GM21423 (cell line): Measurements from ENCODE around the gene KREMEN1.

ENCODE experiments used
- ATAC-seq: cut with Tn5 transposase; IDR thresholded peaks from one replicate; pipeline ENCODE4 v1.9.1; 2021; ENCODE audit warnings: mild to moderate bottlenecking, moderate library complexity; ENCODE audit not compliant: unreplicated experiment

The KREMEN1 gene

DNA sequence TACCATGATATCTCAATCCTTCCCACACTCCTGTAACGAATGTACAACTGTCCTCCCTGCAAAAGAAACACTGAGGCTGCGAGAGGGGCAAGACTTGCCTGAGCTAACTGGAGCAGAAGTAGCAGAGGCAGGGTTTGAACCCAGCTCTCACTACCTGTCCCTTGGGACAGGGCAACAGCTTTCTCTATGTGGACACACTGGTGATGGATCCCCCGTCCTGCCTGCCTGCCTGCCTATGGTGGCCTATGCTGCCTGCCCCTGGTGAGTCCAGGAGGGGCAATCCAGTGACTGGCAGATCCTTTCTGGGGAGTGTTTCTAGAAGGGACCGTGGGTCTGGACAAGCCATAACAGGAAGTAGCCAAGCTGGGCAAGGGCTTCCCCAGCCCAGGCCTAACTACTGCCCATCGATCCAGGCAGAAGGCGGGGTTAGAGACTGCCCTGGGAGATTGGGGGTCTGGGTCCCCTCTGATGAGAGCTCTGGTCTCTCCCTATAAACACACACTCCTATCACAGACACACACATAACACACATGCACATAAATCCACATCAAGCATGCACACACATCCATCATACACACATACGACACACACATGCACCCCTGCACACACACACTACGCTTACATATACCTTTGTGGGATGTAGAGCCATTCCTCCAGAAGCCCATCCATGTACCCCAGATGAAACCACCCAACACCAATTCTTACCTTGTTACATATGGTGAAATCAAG lies 131.8 kb downstream of the KREMEN1 start:
- ATAC-seq, result no peak

DNA sequence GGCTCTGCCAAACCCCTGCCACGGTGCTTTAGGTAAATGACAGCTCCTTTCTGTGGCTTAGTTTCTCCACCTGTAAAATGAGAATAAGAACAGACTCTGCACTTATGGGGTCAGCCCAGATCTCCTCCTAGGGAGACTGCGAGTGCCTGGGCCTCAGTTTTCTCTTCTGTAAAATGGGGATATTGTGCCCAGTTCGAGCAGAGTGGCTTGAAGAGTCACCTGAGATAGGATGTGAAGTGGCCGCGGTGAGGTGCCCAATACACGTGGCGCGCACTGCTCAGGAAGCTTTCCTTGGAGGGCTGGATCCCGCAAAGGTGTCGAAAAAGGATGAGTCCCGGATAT lies 132.4 kb downstream of the KREMEN1 start:
- ATAC-seq, result no peak

DNA sequence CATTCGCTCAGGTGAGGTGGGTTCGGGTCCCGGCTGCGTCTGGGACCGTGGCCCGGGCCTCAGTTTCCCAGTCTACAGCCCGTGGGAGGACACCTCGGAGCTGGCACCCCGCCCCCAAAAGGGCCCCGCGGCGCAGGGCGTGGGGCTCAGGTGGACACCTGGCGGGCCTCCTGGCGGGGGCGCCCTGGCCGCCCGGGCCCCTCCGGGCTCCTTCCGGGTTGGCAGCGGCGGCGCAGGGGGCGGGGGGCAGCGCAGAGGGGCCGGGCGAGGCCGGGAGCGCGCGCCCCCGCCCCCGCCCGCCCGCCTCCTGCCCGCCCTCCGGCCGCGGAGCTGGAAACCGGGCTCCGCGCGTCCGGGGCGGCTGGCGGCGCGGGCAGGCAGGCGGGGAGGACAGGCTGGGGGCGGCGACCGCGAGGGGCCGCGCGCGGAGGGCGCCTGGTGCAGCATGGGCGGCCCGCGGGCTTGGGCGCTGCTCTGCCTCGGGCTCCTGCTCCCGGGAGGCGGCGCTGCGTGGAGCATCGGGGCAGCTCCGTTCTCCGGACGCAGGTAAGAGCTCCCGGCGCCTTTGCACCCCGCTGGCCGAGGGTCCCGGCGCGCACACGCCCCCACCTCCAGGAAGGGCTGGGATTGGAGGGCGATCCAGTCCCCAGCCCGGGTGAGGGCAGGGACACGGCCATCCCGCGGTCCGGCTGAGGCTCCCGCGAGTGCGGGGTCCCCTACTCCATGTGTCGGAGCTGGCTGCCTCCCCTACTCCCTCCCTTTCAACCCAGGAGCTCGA lies 132.9 kb downstream of the KREMEN1 start, which contains the start of gene EMID1:
Gene EMID1, plus strand, starts transcription at position 303 of the 778 bp plus-strand sequence. Its CDS starts 143 bp downstream, at position 446.
- ATAC-seq, result no peak

GRCh38 chr22:29206372-29207242 lies 133.8 kb downstream of the KREMEN1 start:
- ATAC-seq, result no peak

DNA sequence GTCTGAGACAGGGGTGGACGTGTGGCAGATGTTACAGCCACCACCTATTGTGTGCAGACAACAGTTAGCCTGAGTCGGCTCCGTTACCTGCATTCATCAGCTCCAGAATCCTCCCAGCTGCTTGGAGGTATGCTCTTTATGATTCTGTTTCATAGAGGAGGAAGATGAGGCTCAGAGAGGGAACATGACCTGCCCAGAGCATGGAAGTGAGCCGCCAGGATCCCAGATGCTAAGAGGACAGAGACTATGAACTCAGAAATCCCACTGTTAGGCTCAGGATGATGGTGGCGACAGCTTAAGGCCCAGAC lies 134.4 kb downstream of the KREMEN1 start:
- ATAC-seq, result no peak

- no peak for ATAC-seq
Measured at GRCh38 chr22:29207562-29208501, 135.0 kb downstream of the KREMEN1 start.

GRCh38 chr22:29208502-29208862 lies 135.6 kb downstream of the KREMEN1 start:
- no peak for ATAC-seq

DNA sequence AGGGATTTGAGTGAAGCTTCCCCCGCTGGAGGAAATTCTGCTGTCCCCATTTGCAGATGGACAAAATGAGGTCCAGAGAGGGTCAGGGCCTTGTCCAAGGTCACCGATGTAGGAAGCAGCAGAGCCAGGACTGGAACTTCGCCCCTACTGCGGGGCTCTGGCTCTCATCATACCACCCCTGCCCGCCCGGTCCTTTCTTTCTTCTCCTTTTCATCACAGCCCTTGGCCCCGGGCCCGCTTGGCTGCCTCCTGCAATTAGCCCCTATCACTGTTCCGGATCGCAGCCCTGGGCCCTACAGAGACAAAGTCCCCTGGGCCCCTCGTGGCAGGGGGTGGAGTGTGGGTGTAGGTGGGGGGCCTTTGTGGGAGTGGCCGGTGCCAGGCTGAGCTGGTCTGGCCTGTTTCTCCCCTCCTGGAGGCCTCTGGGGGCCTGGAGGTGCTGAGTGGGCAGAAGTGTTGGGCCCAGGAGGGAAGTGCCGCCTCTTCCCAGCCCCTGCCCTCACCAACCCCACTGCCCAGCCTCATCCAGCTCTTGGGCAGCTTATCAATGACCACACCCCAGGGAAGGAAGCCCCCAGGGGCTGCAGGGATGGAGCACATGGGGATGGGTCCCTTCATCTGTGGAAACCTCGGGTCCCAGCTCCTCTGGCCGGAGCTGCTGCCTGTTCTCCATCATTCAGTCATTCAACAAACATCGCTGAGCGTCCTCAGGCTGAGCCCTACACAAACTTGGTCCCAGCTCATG lies 136.2 kb downstream of the KREMEN1 start:
- peak; percentile 33 for ATAC-seq

- ATAC-seq, result no peak
Measured at GRCh38 chr22:29209624-29209929, 136.7 kb downstream of the KREMEN1 start.

DNA sequence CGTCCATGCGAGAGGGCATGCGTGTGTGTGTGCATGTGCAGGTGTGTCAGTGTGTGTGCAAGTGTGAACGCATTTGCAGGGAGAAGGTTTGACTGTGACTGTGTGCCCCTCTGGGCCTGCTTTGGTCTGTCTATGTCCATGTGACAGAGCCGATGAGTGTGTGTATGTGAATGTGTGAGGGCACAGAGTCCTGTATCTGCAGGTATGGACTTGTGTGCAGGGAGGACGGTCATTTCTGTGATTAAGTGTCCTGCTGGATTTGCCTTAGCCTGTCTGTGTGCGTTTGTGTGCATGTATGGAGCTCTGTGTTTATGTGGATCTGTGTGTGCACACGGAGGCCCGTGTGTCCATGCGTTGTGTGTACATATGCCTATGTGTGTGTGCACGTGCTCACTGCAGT lies 138.2 kb downstream of the KREMEN1 start:
- ATAC-seq, result no peak

- no peak for ATAC-seq
Measured at GRCh38 chr22:29211466-29211865, 138.6 kb downstream of the KREMEN1 start.

GRCh38 chr22:29212743-29213142 lies 139.9 kb downstream of the KREMEN1 start:
- no peak for ATAC-seq

GRCh38 chr22:29213493-29213892 lies 140.7 kb downstream of the KREMEN1 start:
- ATAC-seq, result no peak

DNA sequence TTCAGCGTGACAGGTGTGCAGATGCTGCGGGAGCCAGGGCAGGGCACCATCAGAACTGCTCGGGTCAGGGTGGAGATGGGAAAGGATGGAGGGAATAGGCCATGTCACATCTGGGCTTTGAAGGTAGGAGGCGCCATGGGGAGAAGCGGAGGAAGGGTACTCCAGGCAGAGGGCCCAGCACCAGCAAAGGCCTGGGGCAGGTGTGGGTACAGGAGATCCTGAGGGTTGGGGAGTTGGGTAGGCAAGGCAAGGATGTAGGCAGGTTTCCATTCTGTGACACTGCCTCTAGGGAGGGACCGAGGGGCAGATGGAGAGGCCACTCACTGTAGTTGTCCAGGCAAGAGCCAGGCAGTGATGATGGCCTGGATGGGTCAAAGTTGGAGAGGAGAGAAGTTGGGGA lies 141.4 kb downstream of the KREMEN1 start:
- ATAC-seq, result no peak

DNA sequence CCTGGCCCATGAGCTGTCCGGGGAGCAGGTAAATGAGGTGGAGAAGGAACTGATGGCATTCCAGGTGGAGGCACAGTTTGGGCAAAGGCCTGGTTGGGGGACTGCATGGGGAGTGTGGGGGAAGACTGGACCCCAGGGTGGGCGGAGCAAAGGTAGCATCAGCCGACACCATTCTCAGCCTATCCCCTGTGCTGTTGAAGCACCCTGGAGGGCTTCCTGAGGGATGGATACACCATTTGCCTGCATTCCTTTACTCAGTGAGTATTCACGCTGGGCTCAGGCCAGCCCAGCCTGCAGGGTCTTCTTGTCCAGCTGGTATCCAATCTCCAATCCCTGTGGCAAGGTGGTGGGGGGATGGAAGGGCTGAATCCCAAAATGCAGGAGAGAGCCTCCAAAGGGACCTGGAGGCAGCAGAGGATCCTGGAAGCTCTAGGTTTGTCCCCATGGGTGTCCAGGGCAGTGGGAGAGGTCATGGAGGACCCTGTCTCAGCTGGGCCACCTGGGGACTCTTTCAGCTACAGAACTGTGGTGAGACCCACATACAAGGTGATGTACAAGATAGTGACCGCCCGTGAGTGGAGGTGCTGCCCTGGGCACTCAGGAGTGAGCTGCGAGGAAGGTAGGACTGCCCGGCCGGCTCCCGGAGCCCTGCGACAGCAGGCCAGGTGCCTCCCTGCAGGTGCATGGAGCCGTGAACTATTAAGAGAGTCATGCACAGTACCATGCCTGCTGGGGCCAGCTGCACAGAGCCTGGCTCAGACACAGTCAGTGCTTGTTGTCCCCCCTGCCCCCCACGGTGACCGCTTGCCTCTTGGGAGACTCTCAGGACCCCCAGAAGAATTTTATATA lies 142.4 kb downstream of the KREMEN1 start:
- no peak for ATAC-seq

DNA sequence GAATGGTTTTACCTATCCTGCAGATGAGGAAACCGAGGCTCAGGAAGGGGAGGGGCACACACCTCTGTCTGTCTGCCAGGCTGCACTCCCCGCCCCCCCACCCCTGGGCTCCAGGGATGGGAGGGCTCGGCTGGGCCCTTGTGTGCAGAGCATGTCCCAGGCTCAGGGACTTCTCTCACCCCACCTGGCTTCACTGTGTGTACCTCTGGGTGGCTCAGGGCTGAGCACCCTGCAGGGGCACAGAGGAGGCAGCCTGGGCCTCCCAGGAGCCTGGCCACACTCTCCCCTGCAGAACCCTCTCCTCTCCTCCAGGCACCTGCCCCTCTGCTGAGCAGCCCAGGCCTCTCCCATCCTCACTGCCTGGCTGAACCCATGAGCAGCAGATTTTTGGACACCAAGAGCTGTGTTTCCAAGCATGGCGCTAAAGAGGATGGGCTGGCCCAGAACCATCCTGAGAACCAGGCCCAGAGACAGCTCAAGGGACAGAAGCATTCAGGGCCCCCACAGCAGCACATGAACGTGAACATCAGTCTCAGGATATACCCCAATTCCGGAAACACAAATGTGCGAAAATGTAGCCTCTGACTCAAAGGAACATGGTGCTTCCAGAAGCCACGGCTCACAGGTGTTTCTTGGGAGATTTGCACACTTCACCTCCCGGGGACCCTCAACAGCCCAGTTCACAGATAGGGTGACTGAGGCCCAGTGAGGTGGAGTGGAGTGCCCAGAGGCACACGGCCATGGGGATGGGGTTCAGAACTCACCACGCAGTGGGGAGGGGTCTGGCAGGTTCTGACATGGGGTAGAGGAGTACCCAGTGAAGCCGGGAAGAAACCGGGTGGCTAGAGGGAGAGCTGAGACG lies 143.4 kb downstream of the KREMEN1 start:
- ATAC-seq, result no peak

DNA sequence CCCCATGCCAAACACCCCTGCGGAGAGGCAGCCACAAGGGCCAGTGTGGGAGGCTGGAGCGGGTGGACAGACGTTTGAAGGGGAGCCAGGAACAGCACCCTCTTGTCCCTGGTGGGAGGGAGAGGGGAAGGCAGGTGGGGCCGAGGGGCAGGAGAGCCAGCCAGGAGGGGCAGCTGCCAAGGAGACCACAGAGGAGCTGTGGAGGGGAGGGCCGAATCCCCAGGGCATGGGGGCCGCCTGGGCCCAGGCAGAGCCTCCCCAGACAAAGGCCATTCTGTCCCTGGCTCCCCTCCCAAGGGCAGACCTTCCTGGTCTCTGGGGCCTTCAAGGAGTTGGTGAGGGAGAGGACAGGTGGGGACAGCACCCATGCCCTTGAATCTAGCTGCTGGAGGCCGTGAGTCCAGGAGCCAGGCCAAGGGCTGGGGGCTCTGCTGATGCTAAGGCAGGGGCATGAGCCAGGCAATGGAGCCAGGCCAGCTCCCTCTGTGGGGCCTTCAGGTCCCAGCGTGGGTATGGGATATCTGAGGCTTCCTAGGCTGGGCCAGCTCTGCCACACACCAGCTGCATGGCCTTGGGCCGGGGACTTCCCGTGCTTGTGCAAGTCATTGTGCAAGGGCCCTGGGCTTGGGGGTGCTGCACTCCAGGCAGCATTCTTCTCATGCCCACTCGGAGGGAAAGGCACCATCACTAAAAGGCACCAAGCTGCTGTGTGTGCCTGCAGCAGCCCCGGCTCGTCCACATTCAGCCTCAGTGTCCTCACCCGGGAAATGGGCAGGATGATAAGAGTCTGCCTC lies 144.2 kb downstream of the KREMEN1 start:
- no peak for ATAC-seq
